ENCODE results near the gene SPRYD7.

GRCh38 chr13:49951754-49952535, 15.8 kb upstream of the SPRYD7 start:
- TF ChIP-seq POLR2A (IDR thresholded peaks at IDR 0.05; ENCODE audit: low read length) (no peak), GATA1 (IDR thresholded peaks at IDR 0.05; ENCODE audit: low read depth, low read length) (no peak)
